Stimulated activated CD4-positive, alpha-beta T cell treated with anti-CD3 and anti-CD28 coated beads, Interleukin-15, amount 100 ng/mL, for 24 hours (primary cell): Measurements from ENCODE around the gene TCF12.

Experiments
- DNase-seq: peaks from one replicate; pipeline ENCODE4 v3.0.0-alpha.2; 2020

The TCF12 gene

DNA sequence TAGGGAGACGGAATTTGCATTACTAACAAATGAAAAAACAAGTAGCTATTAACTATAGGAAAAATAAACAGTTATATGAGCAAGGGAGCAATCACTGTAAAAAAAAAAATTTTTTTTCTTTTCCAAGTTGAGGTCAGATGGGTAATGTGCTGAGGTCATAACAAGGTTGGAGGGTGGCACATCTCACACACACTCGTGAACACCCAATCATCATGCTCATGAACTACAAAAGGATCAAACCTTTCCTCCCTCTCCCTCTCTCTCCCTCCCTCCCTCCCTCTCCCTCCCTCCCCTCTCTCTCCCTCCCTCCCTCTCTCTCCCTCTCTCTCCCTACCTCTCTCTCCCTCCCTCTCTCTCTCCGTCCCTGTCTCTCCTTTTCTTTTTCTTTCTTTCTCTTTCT, 360.0 kb downstream of the TCF12 start:
- DNase-seq, result no peak

DNA sequence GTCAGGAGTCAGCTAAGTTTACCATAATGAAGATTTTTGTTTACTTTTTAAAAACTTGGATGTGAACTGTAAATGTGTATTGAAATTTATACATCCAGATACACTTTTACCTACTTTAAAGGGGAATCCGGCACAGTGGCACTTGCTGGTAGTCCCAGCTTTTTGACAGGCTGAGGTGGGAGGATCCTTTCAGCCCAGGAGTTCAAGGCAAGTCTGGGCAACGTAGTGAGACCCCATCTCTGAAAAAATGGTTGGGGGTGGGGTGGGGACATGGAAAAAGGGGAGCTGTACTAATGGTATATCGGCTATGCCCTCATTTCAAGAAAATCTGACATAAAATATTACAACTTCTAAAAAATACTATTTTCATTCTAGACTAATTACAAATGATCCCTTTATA, 362.0 kb downstream of the TCF12 start:
- no peak for DNase-seq

DNA sequence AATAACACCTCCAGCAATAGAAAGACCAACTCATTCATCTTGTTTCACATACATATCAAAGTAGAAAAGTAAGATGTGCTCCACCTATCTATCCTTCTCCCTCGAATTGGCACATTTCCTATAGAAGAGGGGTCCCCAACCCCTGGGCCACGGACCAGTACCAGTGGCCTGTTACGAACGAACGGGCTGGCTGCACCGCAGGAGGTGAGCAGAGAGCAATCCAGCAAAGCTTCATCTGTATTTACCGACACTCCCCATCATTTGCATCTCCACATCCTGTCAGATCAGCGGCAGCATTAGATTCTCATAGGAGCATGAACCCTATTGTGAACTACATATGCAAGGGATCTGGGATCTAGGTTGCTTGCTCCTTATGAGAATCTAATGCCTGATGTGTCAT, 362.9 kb downstream of the TCF12 start:
- no peak for DNase-seq

DNA sequence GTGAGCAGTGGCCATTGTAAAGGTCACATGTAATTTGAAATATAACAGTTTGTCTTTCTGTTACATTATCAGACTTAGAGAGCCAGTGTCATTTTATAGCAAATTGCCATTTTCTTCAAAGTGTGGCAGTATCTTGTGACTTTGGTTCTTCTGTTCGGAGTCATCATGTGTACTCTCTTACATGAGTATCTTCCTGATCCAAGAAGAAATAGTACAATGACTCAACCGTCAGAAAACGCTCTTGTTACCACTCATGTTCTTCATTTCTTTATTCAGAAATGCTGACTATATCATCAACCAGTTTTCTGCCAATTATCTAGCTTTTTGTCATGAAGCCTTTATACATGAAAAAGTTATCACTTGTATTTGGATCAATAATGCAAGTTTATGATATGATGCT, 364.2 kb downstream of the TCF12 start:
- no peak for DNase-seq

DNA sequence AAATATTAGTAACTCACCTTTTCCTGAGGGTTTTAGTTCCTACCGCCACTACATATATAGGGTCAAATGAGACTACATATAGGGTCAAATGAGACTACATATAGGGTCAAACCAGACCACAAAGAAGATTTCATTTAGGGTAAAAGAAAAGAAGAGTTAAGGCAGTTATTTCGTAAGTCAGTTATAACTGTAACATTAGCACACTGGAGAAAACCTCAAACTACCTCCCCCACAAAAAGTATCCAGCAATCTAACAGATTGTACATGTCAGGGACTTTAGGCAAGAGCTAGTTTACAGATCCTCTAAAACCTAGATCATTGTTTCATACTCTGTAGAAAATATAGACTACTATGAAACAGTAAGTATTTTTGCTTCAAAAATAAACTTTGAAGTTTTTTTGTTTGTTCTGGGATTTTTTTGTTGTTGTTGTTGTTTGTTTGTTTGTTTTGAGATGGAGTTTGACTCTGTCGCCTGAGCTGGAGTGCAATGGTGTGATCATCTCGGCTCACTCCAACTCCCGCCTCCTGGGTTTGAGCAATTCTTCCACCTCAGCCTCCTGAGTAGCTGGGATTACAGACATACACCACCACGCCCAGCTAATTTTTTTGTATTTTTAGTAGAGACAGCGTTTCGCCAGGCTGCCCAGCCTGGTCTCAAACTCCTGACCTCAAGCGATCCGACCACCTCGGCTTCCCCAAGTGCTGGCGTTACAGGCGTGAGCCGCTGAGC, 365.5 kb downstream of the TCF12 start:
- no peak for DNase-seq

DNA sequence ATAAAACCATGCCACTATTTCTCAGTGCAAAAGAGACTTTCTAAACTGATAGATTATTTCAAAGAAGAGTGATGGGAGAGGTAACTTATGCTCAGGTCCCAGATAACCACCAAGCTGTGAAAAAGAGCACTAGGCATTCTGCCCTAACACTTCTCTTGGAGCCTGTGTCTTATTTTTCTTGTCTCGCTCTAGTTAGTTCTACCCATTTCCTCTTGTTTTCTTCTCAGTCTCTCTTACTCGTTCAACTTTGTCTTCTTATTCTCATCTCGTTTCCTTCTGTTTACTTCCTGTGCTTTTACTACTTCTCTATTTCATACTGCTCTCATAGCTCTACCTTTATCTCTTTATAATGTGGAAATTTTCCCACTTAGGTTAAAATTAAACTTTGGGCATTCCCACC, 366.1 kb downstream of the TCF12 start:
- no peak for DNase-seq

DNA sequence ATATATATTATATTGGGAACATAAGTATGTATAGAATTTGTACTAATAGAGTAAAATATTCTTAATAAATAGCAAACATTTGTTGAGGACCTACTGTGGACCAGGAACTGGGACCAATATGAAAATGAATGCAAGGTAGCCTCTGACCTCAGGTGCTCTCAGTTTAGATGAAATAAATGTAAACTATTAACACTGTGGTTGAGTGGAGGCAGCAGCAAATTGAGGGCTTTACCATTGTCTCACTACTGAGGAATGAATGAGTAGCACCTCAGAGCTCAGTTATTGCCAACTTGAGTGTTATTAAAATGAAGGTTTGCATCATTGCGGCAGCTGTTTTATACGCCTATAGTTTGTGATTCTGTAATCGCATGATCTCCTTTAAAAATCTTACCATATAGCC, 366.9 kb downstream of the TCF12 start:
- no peak for DNase-seq

DNA sequence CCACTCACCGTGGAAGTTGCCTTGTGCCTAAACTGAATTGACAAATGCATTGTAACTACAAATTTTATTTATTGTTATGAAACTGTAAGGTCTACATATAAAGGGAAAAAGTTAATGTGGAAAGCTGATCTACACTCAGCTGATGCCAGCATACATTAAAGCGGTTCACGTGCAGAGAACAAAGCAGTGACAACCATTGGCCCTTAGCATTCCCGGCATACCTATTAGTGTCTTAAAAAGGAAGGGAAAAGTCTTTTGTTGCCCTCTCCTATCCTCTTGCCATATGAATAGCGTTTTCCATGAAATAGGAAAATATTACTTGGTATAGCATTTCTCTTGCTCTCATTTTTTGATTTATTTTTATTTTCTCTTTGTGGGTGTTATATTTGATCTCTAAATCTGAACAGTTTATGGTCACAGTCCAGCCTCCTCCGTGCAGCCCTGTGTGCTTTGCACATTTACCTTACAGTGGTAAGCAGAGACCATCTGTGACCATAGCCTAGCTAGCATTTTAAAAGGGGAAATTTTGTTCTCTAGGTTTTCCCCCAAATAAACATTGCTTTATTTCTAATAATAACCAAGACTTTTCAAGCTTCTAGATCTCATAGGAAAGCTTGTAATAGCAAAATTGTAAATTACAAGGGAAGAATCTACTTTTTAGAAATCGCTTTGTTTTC, 368.1 kb downstream of the TCF12 start:
- no peak for DNase-seq

DNA sequence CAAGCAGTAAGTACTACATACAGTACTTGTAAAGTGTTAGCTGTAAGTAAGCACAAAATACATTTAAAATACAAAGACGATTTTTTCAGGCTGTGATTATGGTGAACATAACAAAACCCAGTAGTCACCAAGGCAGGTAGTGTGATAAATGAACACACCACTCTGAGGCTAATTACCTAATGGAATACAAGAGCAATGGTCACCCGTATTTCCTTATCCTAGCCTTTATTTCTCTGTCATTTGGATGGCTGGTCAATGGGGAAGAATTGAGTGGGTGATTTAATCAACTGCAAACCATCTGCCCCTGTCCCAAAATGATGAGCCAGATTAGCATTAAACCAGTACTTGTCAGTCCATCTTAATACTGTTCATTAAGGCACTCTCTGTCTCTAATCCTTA, 368.7 kb downstream of the TCF12 start:
- DNase-seq, result no peak

DNA sequence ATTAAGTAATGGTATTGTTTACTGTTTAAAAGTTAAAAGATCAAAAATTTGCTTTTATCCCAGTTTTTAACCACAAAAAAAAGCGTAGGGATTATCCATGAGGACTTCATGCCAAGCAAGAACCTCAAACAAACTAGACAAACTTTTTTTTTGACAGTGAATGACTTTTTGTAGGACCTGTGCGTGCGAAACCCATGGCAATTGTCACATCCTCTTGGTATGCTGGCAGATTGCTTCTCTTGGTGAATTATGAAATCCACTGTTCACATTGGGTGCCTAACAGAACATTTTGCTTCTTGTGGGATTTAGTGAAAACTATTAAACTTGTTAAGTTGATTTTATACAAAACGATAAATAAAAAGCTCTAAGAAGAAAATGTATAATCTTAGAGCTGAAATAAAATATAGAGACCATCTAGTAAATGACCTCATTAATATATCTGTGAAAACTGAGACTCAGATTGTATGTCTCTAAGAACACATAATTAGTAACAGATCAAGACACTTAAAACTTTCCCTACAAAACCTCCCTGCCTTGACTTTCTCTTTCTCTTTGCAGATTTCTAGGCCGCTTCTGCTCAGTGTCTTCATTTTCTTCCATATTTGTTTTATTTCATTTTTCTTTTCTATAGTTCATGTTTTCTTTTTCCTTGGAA, 370.6 kb downstream of the TCF12 start:
- DNase-seq, result no peak

DNA sequence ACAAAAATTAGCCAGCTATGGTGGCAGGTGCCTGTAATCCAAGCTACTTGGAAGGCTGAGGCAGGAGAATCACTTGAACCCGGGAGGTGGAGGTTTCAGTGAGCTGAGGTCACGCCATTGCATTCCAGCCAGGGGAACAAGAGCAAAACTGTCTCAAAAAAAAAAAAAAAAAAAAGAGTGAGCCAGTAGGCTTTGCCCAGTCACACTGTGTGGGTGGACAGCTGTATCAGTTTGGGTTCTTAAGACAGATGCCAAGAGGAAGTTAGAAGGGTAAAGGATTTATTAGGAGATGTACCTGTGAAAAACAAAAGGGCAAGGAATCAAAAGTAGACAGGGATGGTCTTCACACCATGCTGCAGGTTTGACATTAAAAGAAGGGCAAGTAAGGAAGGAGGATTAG, 371.7 kb downstream of the TCF12 start:
- DNase-seq, result no peak

DNA sequence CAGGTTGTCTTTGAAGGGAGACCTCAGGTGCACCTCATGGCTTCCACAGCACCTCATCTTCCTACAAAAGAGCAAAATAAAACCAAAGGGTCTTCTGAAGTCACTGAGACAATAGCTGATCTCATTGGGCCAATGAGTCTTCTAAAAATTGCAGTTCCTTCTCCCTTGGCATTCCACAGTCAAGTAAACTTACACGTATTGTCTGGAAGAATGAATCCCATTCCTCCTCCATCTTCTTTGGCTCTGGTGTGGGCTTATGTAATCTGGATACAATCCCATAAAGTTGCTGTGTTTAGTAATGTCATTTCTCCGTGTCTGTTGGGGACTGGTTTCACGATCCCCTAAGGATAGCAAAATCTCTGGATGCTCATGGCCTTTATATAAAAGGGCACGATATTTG, 372.4 kb downstream of the TCF12 start:
- no peak for DNase-seq

DNA sequence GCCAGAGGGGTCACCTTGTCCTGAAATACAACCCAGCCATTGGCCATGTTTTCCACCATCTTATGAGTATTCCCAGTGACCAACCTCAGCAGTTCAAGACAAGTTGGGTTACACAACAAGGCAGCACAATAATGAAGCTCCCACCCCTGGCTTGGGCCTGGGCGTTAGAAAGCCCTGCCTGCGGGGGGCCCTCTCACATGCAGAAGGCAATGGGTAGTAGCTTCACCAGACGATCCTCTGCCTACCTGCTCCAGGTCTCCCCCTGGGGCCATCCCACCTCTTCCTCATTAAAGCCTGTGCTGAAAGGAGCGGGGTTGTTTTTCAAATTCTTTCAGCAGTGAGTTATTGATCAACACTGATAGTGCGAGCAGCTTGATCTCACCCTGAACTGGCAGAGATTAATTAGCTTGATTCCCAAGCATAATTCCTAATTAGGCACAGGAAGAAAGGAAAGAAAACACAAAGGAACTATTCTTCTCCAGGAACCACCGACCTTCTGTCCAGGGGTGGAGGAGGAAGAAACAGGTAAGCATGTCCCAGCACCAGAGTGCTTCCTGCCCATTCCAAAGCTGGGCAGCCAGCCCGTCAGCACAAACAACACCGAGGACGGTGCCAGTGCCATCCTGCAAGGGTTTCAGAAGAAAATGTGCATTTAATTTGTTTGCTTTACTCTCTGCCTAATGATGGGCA, 378.2 kb downstream of the TCF12 start:
- DNase-seq, result no peak

DNA sequence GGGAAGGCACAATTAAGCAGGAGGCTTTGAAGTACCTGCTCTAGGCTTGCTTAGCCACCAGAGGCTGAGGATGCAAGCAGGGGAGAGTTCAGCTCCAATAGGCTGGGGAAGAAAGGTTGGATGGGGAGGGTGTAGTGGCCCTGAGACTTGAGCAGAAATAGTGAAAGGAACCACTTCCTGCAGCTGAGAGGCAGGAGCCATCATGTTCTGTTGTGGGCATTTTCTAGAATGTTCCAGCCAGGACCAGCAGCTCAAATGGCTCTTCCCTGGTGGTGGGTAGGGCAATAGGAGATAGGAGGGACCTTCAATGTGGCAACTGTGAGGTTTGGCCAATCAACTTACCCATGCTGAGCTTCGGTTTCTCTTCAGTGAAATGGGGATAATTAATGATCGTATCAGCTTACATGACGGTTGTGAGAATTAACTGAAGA, 378.7 kb downstream of the TCF12 start:
- DNase-seq, result no peak

DNA sequence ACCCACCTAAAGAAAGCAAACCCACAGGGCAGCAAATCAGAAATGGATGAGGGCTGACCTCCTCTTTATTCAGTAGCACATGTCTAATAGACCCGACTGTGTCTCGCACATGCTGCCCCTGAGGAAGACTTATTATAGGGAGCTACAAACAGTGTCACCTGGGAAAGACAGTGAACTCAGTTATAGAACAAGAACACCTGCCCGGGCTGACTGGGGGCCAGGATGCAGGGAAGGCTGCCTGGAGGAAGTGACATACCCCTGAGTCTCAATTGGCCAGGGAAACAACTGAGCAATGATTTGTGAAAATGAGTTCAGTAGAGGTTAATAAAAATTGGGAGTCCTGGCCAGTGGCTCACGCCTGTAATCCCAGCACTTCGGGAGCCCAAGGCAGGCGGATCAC, 379.2 kb downstream of the TCF12 start:
- DNase-seq, result no peak

DNA sequence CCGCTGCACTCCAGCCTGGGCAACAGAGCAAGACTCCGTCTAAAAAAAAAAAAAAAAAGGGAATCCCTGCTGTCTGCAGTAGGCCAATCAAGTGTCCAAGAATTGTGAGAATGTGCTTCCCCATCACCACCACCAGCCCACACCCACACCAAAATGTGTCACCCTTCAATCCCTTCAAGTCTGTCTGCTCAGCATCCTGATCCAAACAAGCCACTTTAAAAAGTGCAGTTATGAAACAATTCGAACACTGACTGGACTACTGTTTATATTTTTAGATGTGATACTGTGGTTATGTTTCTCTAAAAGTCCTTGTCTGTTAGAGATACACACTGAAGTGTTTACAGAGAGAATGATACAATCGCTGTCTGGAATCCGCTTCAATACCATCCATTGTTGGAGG, 379.8 kb downstream of the TCF12 start:
- DNase-seq, result no peak

DNA sequence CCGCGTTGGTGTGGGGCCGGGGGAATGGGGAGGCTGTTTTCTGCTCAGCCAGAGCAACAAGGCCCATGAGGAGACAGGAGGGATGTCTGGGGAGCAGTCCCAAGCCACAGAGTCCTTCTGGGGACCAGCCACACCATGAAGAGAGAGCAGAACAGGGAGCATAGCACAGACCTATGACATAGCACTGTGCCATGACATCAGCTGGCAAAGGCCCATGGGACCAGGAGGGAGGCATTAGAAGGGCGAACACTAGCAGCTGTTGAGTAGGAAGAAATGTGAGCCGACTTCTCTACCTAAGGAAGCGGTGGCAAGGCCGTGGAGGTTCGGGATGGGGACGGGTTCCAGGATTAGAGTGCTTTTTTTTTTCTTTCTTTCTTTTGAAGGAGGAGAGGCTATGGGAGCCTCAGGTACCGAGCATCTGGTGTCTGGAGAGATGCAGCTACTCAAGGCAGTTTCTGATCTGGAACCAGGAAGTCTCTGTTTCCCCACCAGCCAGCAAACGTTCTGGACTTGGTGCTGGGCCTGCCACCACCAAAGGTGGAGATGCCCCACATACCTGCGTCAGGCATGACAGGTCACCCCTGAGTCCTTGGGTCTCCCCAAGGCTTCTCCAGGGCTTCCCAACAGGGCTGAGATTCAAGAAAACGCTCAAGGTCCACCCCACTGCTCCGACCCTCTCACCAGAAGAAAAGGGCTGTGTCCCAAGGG, 380.6 kb downstream of the TCF12 start:
- no peak for DNase-seq

DNA sequence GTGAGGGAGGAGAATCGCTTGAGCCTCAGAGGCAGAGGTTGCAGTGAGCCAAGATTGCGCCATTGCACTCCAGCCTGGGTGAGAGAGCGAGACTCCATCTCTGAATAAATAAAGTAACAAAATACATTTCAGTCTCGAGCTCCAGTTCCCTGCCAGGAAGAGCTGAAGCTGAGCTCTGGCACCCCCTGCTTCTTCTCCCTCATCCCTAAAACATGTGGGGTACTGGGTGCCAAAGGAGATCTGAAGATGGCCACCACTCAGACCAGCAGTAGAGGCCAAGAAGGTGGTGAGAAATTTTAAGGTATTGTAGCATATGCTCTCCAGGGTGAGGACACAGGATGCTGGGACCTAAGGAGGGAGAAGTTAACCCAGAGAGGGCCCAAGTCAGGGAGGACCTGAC, 382.9 kb downstream of the TCF12 start:
- no peak for DNase-seq

DNA sequence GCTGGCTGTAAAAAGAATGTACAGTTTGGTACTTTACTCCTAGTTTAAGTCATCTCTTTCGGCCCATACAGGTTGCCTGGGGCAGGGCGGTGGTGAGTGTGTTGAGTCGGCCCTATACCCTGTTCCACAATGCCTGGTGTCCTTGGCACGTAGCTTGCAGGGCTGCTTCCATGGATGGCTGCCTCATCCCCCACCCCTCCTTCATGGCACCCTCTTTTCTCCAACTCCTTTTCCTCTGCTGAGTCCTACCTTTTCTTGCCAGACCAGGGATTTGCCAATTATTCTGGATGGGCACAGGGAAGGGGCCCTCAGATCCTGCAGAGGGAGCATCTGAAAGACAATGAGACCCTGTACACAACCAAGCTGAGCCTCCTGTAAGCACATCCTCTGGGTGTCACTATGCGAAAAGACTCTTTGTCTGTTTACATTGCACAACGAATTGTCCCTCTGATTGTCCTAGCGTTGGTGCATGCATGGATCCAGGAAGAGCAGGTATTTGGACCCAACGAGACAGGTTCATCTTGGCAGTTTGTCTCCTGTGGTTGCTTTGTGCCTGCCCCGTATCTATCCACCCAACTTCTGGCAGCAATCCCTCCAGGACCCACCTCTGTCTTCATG, 384.3 kb downstream of the TCF12 start:
- no peak for DNase-seq

DNA sequence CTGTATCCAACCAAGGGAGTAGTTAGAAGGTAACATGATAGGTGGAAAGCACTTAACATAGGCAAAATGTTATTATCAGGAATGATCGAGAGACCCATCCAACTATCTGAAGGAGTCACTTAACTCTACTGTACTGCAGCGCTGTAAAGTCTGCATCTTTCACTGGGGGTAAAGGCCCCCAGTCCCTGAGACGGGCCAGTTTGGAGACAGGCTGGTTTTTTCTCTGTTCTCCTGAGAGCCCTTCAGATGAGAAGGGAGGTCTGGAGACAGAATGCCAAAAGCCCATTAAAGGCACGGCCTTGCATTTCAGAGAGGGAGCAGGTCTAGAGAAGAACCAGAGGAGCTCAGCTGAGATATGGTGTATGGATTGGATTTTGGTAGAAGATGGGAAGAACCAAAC, 386.6 kb downstream of the TCF12 start:
- DNase-seq, result no peak

DNA sequence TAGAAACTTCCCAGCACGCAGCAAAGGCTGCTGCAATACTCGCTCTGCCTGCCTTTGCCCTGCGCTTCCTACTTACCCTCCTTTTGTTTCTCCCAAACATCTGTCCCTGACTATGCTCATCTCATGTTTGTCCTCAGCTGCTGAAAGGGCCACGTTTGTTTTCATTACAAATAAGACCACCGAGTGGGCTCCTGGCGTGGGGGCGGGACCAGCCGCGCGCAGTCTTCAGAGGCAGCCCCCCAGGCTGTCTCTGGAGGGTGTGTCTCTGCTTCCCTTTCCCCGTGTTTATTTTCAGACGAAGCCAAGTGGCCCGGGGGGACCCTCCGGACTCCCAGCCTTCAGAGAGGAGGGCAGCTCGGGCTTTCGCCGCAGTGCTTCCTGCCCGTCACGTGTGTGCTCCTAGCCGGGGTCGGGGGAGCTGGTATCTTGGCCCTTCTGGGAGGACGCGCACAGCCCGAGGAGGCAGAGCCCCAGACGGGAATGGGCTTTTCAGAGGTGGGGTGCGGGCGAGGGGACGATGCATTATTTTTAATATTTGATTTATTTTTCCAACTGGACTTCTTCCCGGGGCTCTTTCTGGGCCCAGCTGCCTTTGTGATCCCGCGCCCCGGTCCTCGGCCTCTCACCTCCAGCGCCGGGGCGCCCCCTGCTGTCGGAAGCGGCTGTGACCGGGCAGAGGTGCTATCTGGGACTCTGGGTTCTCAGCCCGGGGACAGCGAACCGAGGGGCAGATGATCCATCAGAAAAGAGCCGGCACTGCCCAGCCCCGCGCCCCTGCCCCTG, 387.9 kb downstream of the TCF12 start:
- peak; percentile 91 for DNase-seq

DNA sequence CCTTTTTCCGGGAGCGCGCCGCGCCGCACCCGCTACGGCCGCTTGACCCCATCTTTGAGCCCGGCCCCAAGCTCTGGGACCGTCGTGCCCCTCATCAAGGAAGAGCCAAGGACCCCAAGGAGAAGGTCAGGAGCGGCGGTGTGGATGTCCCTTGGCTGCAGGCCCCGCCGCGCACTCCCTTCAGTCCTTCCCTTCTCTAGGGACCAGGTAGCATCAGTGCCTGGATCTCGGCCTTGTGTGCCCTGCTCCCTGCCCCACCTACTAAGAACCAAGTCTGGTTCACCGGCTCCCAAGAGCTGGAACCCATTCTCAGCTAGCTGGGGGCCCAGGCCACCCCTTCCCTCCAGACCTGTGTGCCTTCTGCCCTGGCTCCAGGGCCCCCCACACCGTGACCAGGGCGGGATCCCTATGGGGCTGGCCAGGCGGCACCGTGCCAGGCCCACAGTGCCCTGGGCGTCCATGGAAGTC, 388.5 kb downstream of the TCF12 start:
- no peak for DNase-seq
